Amniotic epithelial cell (primary cell): Measurements from ENCODE around the gene DAGLA.

Source experiments
- DNase-seq: peaks from one replicate; pipeline ENCODE4 v3.0.0-alpha.2; 2010; ENCODE audit warnings: low read depth

Gene DAGLA

GRCh38 chr11:61765550-61766253 lies 85.5 kb downstream of the DAGLA start:
- DNase-seq = no peak

- DNase-seq = peak; percentile 97
Measured at GRCh38 chr11:61766353-61766841, 86.2 kb downstream of the DAGLA start.

- DNase-seq = no peak
Measured at GRCh38 chr11:61768376-61769076, 88.3 kb downstream of the DAGLA start.

GRCh38 chr11:61769169-61769920 lies 89.2 kb downstream of the DAGLA start:
- DNase-seq = peak; percentile 81

- DNase-seq = no peak
Measured at GRCh38 chr11:61769946-61770683, 89.9 kb downstream of the DAGLA start.

GRCh38 chr11:61771195-61771894 lies 91.2 kb downstream of the DAGLA start:
- no peak for DNase-seq

GRCh38 chr11:61771985-61772455 lies 91.8 kb downstream of the DAGLA start:
- peak; percentile 45 for DNase-seq

- peak; percentile 55 for DNase-seq
Measured at GRCh38 chr11:61773356-61773755, 93.2 kb downstream of the DAGLA start.

- no peak for DNase-seq
Measured at GRCh38 chr11:61773809-61774208, 93.6 kb downstream of the DAGLA start.

GRCh38 chr11:61774411-61774810 lies 94.2 kb downstream of the DAGLA start:
- DNase-seq = no peak

- no peak for DNase-seq
Measured at GRCh38 chr11:61775106-61775505, 94.9 kb downstream of the DAGLA start.

- DNase-seq = peak; percentile 60
Measured at GRCh38 chr11:61775606-61776554, 95.7 kb downstream of the DAGLA start.

- DNase-seq = peak; percentile 79
Measured at GRCh38 chr11:61776561-61777075, 96.4 kb downstream of the DAGLA start.

GRCh38 chr11:61777234-61778090 lies 97.3 kb downstream of the DAGLA start:
- peak; percentile 63 for DNase-seq

- no peak for DNase-seq
Measured at GRCh38 chr11:61778357-61778886, 98.2 kb downstream of the DAGLA start.

GRCh38 chr11:61778920-61779650 lies 98.9 kb downstream of the DAGLA start:
- DNase-seq = no peak

GRCh38 chr11:61779666-61780525 lies 99.7 kb downstream of the DAGLA start:
- no peak for DNase-seq
